NOMO-1 treated with dmso at 0.1 percent for 144 hours (cell line): ENCODE data around the gene PVALB.
A peak's percentile ranks its signal among the peaks of the same experiment; 100 is the strongest.

Experiments used
- DNase-seq: peaks from one replicate; lab custom pipeline; 2025; ENCODE audit not compliant: unreplicated experiment; lab: John Stamatoyannopoulos, UW

PVALB gene

DNA sequence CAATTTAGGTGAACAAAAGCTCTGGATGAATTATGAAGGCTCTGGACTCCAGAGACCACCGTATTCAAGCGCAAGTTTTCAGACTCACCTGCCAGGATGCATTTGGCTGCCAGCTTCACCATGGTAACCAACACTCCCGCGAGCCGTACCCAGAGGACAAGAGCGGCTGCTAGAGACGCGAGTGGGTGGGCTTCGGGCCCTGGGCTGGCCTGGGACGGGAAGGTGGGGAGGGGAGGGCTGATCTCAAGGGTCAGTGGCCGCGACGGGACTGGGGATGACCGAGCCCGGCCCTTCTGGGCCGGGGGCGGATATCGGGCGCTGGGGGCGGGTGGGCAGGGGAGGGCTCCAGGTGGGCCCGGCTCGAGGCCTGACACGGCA lies 41.3 kb downstream of the PVALB start:
- no peak for DNase-seq

DNA sequence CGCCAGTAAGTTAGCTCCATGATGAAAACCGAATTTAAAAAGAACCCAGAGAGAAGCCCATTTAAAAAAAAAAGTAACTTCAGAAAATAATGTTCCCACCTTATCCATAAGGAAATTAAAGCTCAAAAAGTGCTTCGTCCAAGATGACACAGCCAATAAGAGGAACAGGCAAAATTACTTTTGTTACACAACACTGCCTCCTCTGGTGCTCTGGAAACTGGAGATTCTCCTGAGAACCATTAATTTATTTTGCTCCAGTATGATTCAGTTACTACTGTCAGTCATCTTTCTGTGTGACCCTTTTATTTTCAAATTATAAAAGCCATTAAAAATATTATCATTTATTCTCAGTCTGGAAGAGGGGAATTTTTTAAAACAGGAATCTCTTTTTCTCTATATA lies 42.9 kb downstream of the PVALB start:
- peak; percentile 56 for DNase-seq

DNA sequence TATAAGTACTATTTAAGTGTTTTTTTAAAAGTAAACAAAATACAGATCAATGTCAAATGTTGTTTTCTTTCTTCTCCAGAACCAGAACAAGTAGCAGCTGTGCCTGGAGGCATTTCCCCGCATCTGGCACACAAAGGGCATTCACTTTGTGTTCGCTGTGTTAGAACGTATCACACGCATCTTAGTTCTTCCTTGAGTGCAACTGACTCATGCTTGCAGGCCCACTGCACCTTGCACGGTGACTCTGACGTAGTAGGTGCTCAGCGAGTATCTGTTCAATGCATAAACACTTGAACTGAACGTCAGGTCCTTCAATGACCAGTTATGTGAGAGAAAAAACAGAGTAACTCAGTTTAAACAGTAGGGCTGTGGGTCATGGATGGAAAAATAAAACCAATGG lies 44.4 kb downstream of the PVALB start:
- DNase-seq: no peak

DNA sequence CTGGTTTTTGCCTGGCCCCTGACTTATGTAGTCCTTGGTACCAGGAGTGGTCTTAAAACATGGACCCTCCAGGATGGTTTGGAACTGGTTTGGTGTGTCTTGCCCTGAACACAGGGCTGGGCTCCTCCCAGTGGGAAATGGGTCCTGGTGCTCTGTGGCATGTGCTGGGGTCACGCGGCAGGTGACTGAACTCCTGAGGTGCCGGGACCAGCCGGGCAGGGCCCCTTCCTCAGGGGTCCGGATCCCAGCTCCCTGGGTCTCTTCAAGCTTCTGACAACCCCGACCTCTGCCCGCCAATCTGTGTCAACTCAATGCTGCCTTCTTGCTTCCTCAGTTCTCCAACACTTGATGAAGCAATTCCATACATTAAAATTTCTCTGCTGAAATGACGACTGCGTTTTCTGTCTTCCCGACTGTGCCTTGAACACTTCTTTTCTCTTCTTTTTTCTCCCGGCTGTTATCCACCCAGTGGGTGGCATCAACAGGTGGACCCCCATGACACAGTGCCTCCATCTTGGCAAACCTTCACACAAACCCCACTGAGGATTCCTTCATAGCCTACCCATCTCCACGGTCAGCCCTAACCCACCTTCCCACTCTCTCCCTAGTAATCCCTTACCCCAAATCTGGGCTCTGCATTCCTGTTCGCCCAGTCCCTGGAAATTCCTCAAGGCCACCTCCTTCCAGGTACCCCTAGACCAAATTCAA lies 45.3 kb downstream of the PVALB start:
- DNase-seq: no peak

DNA sequence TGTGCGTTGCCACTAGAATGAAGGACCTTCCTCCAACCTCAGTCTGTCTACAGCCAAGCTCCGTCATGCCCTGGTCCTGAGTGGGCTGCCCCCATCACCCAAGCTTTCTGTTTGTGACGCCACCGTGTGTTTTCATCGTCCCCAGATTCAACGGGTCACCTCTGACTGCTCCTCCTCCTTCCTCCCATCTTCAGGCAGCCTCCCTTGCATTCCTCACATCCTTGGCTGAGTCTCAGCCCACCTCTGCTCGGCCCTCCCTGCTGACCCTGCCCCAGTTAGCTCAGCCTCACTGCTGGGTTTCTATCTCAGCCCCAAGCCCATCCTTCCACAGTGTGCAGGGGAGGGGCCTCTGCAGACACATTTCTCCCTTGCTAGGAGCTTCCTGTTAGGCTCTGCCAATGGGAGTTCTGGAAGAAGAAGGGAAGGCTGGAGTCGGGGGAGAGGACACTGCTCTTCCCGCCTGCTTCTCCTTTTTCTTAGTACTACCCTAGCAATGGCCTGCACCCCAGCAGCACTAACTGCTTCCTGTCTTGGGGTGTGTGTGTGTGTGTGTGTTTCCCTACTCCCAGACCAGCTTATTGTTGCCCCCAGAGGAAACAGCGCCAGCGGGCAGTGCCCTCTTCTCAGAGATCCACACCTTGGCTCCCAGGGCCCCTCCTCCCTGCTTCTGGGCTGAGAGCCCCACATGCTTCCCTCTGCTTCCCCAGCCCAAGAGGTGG lies 46.2 kb downstream of the PVALB start:
- DNase-seq: no peak

DNA sequence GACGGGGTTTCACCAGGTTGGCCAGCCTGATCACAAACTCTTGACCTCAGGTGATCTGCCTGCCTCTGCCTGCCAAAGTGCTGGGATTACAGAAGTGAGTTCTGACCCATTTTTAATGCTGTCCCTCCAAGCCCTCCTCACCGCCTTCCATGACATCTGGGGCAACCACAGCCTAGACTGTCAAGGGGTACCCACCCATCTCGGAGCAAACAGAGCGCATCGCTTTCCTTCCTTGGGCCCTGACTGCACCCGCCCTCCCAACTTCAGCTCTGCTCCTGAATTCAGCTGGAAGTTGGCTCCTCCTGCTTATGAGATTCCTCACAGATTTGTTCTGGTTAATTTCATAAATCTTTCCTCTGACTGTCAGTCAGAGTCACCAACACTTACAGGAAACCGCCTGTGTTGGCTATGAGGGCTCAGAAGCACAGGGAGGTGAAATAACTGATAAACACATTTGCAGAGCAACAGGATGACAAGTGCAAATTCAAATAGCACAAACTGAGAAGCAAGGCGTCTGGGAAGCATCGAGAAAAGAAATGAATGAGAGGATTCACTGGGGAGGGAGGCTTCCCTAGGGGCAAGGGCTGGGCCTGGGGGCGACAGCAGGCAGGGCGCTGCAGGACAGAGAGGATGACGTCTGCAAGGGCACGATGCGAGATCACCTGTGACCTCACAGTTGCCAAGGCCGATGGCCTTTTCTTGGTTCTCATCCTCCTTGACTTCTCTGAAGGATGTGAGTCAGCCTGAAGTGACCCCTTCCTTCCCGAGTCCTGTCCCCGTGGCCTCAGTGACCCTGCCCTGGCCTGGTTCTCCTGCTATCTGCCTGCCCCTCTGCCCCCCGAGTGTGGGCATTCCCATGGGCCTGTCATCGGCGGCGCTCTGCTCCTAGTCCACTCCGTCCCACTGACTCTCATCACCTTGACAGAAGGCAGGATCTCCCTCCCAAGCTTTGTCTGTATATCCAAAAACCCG lies 47.0 kb downstream of the PVALB start:
- DNase-seq: no peak

DNA sequence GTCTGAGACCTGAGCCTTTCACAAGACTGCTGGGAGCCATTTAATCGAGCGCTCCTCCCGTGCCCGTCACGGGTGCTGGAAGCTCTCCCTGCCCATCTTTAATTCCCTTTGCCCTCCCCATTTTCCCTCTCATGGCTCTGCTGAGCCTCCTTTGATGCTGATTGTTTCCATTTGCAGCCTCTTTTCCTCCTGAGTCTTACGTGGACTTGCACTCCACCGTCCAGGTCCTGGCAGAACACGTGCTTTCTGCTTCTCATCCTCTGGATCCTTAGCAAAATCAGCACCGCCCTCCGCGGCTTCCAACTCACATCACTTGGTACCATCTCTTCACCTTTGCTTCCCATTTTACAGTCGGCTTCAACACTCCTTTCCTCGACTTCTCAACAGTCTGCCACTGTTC lies 48.2 kb downstream of the PVALB start:
- DNase-seq: no peak

DNA sequence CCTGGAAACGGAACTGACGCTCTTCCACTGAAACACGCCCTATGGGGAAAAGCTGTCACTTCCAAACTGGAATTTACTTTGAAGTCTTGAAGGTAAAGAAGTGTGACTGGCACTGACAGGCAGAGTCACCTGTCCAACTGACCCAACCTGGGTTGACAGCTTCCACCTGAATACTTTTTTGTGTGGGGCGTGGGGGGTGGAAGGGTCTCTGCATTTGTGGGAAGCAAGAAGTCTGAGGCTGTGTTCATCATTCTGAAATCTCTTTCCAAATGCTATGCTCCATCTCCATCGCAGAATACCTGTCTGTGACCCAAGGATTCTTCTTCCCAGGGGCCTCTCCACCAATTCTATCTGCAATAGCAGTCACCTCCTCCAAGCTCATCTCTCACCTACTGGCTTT lies 48.7 kb downstream of the PVALB start:
- no peak for DNase-seq

DNA sequence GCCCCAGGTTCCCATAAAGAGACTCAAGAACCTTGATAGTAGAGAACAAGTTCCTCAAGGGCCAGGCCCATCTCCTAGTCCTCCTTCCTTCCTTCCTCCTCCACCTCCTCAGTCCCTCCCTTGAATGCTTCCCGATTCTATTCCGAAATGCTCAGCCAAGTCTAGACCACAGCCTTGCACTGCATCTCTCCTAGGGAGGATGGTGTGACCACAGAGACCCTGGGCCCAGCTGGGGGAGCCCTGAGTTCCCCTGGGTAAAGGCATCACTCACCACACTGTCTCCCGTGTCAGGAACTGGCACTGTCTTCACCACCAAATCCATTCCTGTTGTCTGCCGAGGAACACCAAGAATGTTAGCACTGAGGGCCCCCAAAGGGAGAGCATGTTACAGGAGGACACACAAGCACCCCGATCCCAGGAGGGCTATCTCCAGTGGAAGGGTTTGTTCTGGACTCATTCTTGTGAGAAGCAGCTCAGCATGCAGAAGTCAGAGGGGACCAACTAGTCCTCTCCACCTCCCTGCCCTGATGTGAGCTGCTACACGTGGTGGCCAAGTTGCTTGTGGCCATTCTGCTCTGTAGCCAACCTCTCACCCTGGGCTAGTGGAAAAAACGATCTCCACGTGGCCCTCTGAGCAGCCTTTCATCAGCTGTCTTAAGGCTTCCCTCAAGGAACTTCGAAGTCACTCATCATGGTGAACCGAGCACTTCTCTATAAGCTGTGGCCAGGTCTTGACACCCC lies 49.6 kb downstream of the PVALB start:
- DNase-seq: no peak

DNA sequence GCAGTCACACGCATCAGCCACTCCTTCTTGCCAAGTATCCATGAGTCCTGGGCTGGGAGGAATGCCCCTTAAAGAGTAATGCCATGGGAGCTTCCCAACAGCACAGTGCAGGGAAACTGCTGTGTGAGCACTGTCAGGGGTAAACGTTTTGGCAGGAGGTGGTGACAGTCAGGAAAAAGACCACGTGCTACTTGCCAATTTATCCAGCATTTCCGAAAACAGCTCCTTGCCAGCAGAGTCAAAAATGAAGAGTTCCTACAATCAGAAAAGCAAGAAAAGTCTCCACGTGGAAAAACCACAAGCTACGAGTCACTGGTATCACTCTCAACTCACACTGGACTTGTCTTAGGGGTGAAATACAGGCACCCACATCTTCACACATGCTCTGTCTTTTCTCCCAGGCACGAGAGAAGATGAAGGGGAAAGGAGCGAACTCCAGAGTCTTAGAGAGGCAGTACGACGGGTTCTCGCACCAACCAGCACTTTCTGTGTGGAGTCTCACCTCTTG lies 50.8 kb downstream of the PVALB start:
- DNase-seq: no peak

DNA sequence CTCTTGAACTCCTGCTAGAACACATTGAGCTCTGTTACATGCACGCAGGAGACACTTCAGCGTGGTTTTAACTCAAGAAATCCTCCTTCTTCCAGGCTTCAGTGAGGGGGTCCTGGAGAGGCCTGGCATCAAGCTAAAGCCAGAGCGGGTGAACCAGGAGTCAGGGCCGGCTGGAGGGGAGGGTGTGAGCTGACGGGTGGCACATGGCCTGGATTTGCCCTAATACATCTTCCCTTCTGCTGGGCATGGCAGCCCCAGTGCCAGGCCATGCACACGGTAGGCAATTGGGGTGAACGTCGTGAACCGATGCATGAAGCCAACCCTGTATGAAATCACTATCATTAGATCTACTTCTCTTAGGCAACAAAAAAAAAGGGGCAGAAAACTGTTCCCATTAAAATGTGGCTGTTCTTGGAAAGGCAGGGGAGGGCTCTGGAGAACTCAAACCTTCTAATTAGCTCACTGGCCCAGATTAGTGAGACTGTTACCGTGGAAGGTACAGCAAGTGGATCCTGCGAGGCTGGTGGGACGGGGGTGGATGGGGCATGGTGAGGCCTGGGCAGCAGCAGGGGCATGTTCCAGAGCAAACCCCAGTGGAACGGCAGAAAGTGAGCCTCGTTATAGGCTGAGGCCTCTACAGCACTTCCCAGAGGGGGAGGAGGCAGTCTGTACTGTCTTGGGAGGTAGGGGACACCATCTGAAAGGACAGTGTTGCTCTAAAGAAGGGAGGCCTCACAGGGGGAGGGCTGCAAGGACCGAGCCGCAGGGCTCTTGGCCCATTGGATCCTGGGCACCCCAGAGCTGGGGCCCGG lies 51.5 kb downstream of the PVALB start:
- DNase-seq: no peak

DNA sequence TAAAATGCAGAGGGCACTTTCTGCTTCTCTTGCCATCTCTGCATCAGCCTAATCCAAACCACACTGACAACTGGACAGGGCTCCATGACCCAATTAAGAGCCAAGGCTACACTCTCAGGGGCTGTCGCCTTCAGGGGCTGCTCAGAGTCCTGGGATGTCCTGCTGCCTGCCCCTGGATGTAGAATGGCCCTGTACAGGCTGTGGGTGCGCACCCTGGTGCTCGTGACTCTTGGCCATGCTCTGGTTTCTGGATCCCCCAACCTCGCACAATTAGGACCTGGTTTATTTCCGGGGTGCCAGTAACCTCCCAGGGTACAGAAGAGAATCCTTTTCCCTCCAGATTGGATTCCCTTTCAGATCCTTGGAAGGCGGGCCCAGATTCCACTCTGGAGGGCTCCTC lies 52.2 kb downstream of the PVALB start:
- DNase-seq: no peak

DNA sequence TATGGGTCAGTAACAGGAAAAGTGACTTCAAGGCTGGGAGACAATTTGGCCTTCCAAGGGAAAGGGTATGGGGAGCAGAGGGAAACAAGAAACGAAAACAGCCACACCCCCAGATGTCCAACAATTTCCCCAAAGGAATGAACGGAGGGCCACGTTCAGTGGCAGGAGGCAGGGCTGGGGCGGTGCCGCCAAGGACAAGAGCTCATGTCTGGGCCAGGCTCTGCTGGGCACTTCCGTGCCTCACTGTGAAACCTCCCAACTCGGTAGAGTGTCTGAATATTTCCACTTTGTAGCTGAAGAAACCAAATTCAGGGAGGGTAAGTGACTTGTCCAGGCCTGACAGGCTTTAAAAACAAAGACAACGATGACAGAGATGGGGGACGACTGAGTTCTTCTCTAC lies 52.8 kb downstream of the PVALB start:
- DNase-seq: no peak

DNA sequence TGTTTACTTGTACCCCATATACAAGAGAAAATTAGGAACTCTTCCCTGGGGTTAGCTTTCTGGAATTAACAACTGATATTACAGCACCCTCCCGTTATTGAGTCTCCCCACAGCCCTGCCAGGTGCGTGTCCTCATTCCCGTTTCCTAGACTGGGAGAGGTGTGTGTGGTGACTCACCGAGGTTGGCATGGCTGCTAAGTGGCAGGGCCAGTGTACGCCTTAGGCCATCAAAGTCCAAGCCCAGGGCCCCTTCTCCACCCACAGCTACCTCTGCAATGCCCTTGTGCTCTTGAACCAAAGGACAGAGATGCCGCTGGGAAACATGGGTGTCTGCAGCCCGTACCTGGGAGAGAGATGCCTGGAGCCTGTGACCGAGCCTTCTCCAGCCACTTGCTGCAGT lies 53.3 kb downstream of the PVALB start:
- DNase-seq: no peak

DNA sequence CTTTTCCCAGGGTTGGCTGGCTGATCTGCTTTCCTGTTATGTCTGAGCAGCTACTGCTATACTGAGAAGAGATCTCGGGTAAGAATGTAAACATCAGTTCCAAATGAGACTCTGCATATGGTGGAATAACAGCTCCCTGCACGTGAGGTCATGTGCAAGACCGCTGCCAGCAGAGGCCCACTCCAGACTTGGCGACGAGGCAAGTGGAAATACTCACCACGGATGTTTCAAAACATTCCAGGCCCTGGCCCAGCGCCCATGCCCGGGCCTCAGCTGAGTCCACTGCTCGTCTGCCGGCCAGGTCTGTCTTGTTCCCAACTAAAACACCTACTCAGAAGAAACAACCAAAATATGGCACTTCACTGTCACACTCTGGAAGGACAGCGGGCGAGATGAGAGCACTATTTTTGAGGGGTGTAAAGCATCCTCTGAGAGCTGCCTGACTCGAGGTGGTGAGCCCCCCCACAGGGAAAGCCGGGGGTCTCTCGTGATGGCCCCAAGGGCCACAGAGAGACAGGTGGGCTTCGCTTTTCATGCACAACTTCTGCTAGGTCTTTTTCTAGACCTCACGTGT lies 54.1 kb downstream of the PVALB start:
- no peak for DNase-seq

DNA sequence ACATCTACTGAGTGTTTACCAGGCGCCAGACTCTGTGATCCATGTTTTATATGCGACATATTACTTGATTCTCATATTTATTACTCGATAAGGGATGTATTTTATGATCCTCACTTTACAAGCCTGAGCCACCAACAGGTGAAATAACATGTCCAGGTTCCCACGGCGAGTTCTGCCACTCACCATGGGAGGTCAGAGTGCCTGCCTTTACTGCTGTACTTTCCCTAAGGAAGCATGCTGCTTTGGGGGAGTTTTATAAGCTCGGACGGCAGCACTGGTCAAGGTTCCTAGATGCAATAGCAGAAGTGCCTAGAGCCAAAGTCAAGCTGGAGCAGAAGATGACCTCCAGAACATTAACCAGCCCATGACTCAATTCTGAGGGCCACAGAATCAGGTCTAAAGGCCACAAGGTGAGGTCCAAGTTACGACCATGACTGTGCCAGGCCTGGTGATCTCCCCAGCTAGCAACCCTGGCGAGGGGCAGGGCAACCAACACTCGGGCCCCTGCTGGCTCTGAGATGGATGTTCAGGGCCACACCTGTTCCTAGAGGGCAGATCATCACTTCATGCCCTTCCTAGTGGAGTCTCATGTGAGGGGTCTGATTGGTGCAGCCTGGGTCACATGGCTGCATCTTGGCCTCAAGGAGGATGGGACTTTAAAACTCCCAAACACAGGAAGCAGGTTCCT lies 55.1 kb downstream of the PVALB start:
- DNase-seq: no peak

DNA sequence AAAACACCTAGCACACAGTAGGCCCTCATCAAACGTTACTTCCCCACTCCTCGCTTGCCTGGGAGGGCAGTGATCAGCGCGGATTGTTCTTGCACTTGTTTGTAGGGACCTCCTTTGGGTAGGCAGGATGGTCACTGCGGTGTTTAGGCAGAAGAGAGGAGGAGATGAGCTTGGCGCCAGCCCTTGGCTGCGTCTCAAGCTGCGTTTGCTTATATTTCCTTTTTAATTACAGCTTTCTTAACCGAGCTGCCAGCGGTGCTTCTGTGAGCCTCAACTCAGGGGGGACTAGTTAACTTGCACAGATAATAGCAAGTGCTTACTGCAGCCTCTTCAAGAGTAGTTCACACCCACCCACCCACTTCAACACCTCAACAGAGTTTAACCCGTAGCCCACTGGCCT lies 56.0 kb downstream of the PVALB start:
- no peak for DNase-seq

DNA sequence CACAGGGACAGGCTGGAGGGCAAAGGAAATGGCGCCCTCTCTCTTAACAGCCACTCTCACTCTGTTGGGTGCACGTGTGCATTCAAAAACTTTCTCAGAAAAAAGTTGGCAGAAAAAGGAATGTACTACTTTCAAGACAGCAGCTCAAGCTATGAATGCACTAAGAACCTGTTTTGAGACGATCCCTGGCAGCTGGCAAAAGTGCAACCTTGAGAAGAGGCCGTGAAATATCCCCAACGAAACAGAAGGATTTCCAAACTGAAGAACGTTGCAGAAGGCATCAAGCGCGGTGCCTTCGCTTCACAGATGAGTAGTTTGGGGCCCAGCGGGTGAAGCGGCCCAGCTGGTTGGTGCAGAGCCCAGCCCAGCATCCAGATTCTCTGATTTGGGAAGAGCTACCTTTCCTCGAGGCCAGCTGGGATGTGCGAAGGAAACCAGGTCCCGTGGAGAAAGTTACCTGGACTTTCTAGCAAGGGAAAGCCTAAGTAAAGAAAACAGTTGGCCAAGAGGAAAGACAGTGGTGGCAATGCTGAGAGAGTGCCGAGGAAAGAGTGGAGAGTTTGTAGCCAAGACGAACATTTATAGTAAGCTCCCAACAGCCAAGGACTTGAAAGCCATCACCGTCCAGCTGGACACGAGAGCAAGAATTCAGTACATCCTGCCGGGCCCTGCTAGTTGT lies 57.2 kb downstream of the PVALB start:
- DNase-seq: no peak
